ENCODE results near the gene TMEM203. TPM values are rescaled to one million over a fixed set of nuclear protein-coding genes. Genes with fewer than 3 reads are reported as not detected.

TMEM203 gene
- total RNA-seq, 1 experiment from 2014 or later, result 35.5 TPM

DNA sequence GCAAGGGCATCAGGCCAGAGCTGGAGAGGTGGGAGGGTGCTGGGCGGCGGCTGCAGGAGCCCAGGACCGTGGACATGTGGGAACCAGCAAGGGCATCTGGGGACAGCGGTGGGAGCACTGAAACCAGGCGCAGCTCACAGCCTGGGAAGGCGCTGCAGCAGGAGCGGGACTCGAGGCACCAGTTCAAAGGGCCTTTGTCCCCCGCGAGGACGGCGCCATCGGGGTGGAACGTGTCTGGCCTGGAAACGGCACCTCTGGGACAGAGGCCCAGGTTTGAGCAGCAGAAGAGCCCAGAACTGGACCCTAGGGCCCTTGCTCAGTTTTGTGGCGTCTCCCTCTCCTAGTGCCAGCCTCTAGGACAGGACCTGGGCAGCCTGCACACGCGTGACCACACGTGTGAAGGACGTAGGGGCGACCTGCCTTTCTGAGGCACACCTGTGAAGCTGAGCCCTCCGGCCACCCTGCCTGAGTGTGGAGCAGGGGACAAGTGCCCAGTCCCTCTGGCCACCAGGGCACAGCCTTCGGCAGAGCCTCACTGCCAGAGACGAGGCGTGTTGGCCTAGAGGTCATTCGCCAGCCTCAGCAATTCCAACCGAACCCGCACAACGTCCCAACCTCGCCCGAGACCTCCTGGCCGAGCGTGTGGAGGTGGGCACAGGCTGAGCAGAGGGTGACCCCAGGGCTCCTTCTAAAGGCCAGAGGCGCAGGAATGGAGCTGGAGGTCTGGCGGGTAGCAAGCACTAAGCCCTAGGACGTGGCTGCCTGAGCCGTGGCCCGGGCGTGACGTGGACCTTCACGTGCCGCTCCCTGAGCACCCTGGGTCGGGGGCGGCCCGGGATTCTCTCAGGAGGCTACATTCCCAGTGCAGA, 31.4 kb downstream of the TMEM203 start:
- DNase-seq, result no peak
- Mint-ChIP-seq H3K9me3 (no peaks in the 10 kb centered on the region), H3K27ac (no peak overlapping the region; a peak in 1 of 7 replicates), H3K4me3 (peak overlapping the region in 1 of 2 experiments; percentile 26; a peak in 1 of 5 replicates), H3K27me3 (ENCODE audit: low read depth) (peaks cover 63% of the 10 kb centered on the region), H3K36me3 (ENCODE audit: insufficient read depth in 1 of 3, low read depth in 3 of 3) (peaks cover 0 to 6% (median under 1%) of the 10 kb centered on the region in 3 experiments; a peak in 3 of 7 replicates), H3K4me1 (peaks cover 3 to 14% of the 10 kb centered on the region in 2 experiments)
- Histone ChIP-seq H3K27me3 (ENCODE audit: insufficient read depth, low read length) (peaks cover 9% of the 10 kb centered on the region; the same call in 1 of the 2 replicates), H2BK20ac (ENCODE audit: low read depth, low read length, poor library complexity, severe bottlenecking) (no peak overlapping the region), H3K4me2 (ENCODE audit: insufficient read depth, insufficient read length, low read length) (no peak overlapping the region), H3K9me3 (ENCODE audit: control insufficient read depth, low read depth, low read length) (no peaks in the 10 kb centered on the region), H4K5ac (ENCODE audit: insufficient read length, low read depth, low read length) (no peak overlapping the region), H3K23ac (ENCODE audit: insufficient read length, low read depth, low read length) (no peak overlapping the region), H2BK5ac (ENCODE audit: insufficient read length, low read length) (no peak overlapping the region), H3K79me2 (ENCODE audit: insufficient read depth, low read length) (no peaks in the 10 kb centered on the region), H3K4me1 (ENCODE audit: insufficient read depth, low read length) (no peaks in the 10 kb centered on the region), H2AFZ (ENCODE audit: low read length) (no peak overlapping the region), H4K20me1 (ENCODE audit: control insufficient read depth, insufficient read depth, insufficient read length) (no peaks in the 10 kb centered on the region), H3T11ph (ENCODE audit: low read length) (no peak overlapping the region), H3K9ac (ENCODE audit: extremely low read depth, insufficient read length, low read length) (no peak overlapping the region), H3K56ac (ENCODE audit: insufficient read length, low read depth, low read length) (no peak overlapping the region), H3K79me1 (ENCODE audit: insufficient read depth, low read depth, low read length, poor library complexity, severe bottlenecking) (no peaks in the 10 kb centered on the region), H4K8ac (replicated peaks; ENCODE audit: insufficient read length, low read depth, low read length) (no peak overlapping the region), H2AK5ac (ENCODE audit: insufficient read length, low read length) (no peak overlapping the region), H2BK120ac (ENCODE audit: low read depth, low read length, poor library complexity, severe bottlenecking) (no peak overlapping the region), H2BK15ac (ENCODE audit: low read depth, low read length) (no peak overlapping the region), H3K4ac (ENCODE audit: low read depth, low read length) (no peak overlapping the region), H4K91ac (ENCODE audit: insufficient read length, low read depth, low read length) (no peak overlapping the region), H3K27ac (ENCODE audit: insufficient read length, low read depth, low read length) (no peak overlapping the region), H3K18ac (ENCODE audit: insufficient read length, low read depth, low read length) (no peak overlapping the region), H3K14ac (ENCODE audit: insufficient read depth, low read length) (no peak overlapping the region), H3K23me2 (ENCODE audit: insufficient read length, low read depth, low read length, poor library complexity, severe bottlenecking) (peaks cover 2% of the 10 kb centered on the region), H2BK12ac (ENCODE audit: insufficient read length, low read depth, low read length) (no peak overlapping the region)
- WGBS (ENCODE audit: extremely low coverage, insufficient read length, low lambda C conversion rate), result no CpG with 5 or more reads among the region's 45 CpGs
- TF ChIP-seq CTCF (conservative IDR thresholded peaks at IDR 0.05), result no peak
